Progenitor cell of endocrine pancreas (in vitro differentiated cells): ENCODE data around the gene ANKRD33B. TPM values are rescaled to one million over a fixed set of nuclear protein-coding genes. Genes with fewer than 3 reads are reported as not detected.

Experiments
- DNase-seq: peaks from one replicate; pipeline ENCODE4 v3.0.0; 2021; ENCODE audit warnings: low spot score; ENCODE audit not compliant: unreplicated experiment
- H3K27ac Mint-ChIP-seq: 2 replicates; pipeline ENCODE4 v1.8.0; 2021; ENCODE audit warnings: mild to moderate bottlenecking, moderate library complexity, mixed read lengths
- H3K27me3 Mint-ChIP-seq: 2 replicates; pipeline ENCODE4 v1.8.0; 2021; ENCODE audit warnings: mixed read lengths
- H3K36me3 Mint-ChIP-seq: 2 replicates; pipeline ENCODE4 v1.8.0; 2022; ENCODE audit warnings: mixed read lengths; ENCODE audit not compliant: insufficient read depth
- H3K4me1 Mint-ChIP-seq: 2 replicates; pipeline ENCODE4 v1.8.0; 2021; ENCODE audit warnings: low read depth, mixed read lengths
- H3K4me3 Mint-ChIP-seq: 2 replicates; pipeline ENCODE4 v1.8.0; 2021; ENCODE audit warnings: low read depth, mild to moderate bottlenecking, moderate library complexity, mixed read lengths
- H3K9me3 Mint-ChIP-seq: 2 replicates; pipeline ENCODE4 v1.8.0; 2021; ENCODE audit warnings: low read depth, mixed read lengths
- CTCF ChIP-seq: fragments of 200-600 bp; sonication (generic); IDR thresholded peaks from one replicate; pipeline ENCODE4 v1.5.0; 2021; ENCODE audit warnings: antibody characterized with exemption, mild to moderate bottlenecking; ENCODE audit not compliant: unreplicated experiment
- total RNA-seq: library from RNA; stranded (reverse); gene quantifications from 2 replicates; pipeline ENCODE4 v1.2.1, GENCODE V29; 2021

Gene ANKRD33B
- total RNA-seq, 1 donor from 2014 or later: 2.1 TPM

GRCh38 chr5:10584714-10585517 lies 21.0 kb downstream of the ANKRD33B start:
- Mint-ChIP-seq H3K27ac (no peak overlapping the region), H3K9me3 (no peaks in the 10 kb centered on the region), H3K4me1 (no peaks in the 10 kb centered on the region), H3K4me3 (no peak overlapping the region), H3K36me3 (no peaks in the 10 kb centered on the region), H3K27me3 (peaks cover 17% of the 10 kb centered on the region)
- no peak for TF ChIP-seq CTCF
- DNase-seq: no peak

GRCh38 chr5:10585518-10585915 lies 21.6 kb downstream of the ANKRD33B start:
- Mint-ChIP-seq H3K4me3 (no peak overlapping the region), H3K27ac (no peak overlapping the region), H3K27me3 (peaks cover 17% of the 10 kb centered on the region), H3K4me1 (no peaks in the 10 kb centered on the region), H3K36me3 (no peaks in the 10 kb centered on the region), H3K9me3 (no peaks in the 10 kb centered on the region)
- no peak for TF ChIP-seq CTCF
- DNase-seq: no peak

DNA sequence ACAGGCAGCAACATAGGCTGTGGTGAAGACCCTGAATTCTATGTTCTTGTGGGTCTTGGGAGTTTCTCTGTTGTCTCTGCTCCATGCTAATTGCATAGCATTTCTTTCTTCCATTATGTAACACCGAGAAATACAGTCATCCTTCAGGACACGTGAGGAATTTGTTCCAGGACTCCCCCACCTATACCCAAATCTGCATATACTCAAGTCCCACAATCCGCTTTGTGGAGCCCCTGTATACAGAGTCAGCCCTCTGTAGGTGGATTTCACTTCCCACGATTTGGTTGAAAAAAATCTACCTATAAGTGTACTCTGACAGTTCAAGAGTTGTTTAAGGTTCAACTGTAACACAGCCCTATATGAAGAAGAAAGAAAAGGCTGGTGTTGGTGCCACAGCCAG lies 22.1 kb downstream of the ANKRD33B start:
- Mint-ChIP-seq H3K4me3 (no peak overlapping the region), H3K27ac (no peak overlapping the region), H3K27me3 (peaks cover 17% of the 10 kb centered on the region), H3K9me3 (no peaks in the 10 kb centered on the region), H3K4me1 (no peaks in the 10 kb centered on the region), H3K36me3 (no peaks in the 10 kb centered on the region)
- no peak for TF ChIP-seq CTCF
- DNase-seq: no peak

DNA sequence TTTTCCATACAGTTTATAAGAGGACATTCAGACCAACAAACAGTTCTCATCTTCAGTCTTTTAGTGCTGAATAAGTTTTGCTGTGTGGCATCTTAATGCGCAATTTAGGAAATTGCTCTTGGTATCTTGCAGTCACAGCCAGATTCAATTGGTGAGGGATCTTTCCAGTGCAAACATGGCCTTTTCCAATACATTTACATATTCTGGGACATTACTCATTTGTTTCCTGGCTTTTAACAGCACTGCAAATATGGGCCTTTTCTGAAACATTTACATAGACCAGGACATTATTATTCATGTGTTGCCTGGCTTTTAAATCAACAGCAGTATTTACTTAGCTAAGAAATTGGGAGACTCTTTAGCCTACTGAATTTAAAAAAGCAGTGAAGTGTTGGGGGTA lies 22.7 kb downstream of the ANKRD33B start:
- Mint-ChIP-seq H3K9me3 (no peaks in the 10 kb centered on the region), H3K4me1 (peaks cover 1% of the 10 kb centered on the region), H3K27me3 (peaks cover 17% of the 10 kb centered on the region), H3K36me3 (no peaks in the 10 kb centered on the region), H3K27ac (no peak overlapping the region), H3K4me3 (no peak overlapping the region)
- DNase-seq: no peak
- TF ChIP-seq CTCF: no peak

GRCh38 chr5:10588109-10588775 lies 24.4 kb downstream of the ANKRD33B start:
- H3K4me3 Mint-ChIP-seq: no peak overlapping the region
- no peaks in the 10 kb centered on the region for H3K9me3 Mint-ChIP-seq
- H3K4me1 Mint-ChIP-seq: peaks cover 1% of the 10 kb centered on the region
- H3K27me3 Mint-ChIP-seq: peaks cover 9% of the 10 kb centered on the region
- H3K36me3 Mint-ChIP-seq: no peaks in the 10 kb centered on the region
- no peak for TF ChIP-seq CTCF
- no peak overlapping the region for H3K27ac Mint-ChIP-seq
- DNase-seq: no peak
